GM18511 (cell line): Measurements from ENCODE around the gene SRGAP3.
"Not testable (repeated sequence)": the region's sequence is repeated elsewhere in the genome, so short reads cannot be mapped to it uniquely, and the experiment has no call there.

Experiments
- ATAC-seq: cut with Tn5 transposase; IDR thresholded peaks from one replicate; pipeline ENCODE4 v1.9.1; 2021; ENCODE audit warnings: mild to moderate bottlenecking, moderate library complexity; ENCODE audit not compliant: unreplicated experiment

Gene SRGAP3

DNA sequence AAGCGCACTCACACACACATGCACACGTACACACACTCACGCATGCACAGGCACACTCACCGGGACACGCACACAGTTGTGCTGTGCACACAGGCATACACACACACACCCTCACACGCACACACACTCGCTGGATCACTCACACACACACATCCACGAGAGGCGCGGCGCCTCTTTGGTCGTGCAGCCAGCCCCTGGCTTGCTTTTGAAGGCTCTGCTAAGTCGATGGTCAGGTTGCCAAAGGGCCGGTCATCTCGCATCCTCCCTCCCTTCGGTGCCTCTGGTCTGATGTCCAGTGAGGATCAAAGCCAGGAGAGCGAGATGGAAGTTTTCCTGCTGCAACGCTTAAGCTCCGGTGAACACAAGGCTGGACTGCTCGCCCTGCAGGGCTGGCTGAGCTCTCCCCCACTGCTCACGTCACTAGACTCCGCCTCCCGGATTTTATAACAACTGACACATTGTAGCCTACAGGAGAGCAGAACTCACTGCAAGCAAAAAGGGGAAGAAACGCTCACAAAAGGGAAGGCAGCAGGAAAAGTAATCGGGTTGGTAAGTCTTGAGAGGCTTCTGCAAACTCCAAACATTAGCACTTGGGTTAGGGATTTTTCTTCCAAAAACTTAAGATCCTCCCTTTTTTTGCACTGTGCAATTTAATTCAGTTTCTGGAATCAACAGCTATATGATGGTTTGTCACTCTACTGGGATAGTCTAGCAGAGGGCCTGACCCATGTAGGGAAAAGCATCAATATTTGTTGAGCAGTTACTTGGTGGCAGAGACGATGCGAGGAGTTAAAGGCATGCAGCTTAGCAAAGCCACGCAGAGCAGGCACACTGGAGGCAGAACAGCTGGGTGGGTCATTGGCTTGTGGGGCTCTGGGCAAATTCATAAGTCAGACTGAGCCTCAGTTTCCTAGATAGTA lies at the start of gene SRGAP3:
Gene SRGAP3 (minus strand): TSS at position 374 of the 920 bp plus-strand sequence. CDS start 695 bp downstream, outside the sequence.
- ATAC-seq: peak; percentile 100

- ATAC-seq: no peak
Observed at GRCh38 chr3:9298236-9298635, 48.8 kb upstream of the SRGAP3 start.

- ATAC-seq: no peak
Observed at GRCh38 chr3:9296241-9296640, 46.8 kb upstream of the SRGAP3 start.

DNA sequence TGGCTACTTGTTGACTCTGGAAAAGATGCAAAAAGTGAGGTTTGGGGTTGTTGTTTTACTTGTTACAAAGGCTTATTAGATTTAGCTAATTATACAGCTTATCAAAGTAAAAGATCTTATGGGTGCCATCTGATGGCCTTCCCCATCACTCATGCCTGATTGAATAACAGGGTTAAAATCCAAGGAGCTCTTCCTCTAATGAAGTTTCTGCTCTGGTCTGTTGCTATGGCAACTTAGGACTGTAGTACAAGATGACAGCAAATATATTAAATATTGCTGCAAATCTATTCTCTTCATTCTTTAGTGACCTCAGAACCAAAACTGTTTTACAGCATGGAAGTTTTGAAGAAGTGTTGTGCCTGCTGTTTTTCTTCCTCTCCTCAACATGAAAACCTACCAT lies 45.6 kb upstream of the SRGAP3 start:
- ATAC-seq: no peak

GRCh38 chr3:9293953-9294352 lies 44.5 kb upstream of the SRGAP3 start:
- ATAC-seq: not testable (repeated sequence)

GRCh38 chr3:9293076-9293475 lies 43.6 kb upstream of the SRGAP3 start:
- ATAC-seq: no peak

GRCh38 chr3:9292516-9292915 lies 43.1 kb upstream of the SRGAP3 start:
- no peak for ATAC-seq

- ATAC-seq: no peak
Observed at GRCh38 chr3:9291821-9292410, 42.5 kb upstream of the SRGAP3 start.

DNA sequence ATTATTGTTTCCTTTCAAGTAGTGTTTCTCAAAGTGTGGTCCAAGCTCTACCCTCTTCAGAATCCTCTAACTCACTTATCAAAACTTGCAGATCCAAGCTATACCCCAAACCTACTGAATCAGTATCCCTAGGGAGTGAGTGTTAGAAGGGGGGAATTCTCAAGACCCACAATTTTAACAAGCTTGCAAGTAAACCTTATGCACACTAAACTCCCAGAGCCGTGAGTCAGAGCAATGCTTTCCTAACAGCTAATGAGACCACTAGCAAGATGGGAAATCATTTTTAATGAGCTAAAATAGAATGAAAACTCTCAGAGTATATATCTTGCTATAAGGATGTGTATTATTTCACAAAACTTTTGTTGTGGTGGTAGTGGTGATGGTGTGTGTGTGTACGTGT lies 41.1 kb upstream of the SRGAP3 start:
- ATAC-seq: no peak

GRCh38 chr3:9281533-9281932 lies 32.1 kb upstream of the SRGAP3 start:
- not testable (repeated sequence) for ATAC-seq

- ATAC-seq: no peak
Observed at GRCh38 chr3:9280451-9281219, 31.2 kb upstream of the SRGAP3 start.

DNA sequence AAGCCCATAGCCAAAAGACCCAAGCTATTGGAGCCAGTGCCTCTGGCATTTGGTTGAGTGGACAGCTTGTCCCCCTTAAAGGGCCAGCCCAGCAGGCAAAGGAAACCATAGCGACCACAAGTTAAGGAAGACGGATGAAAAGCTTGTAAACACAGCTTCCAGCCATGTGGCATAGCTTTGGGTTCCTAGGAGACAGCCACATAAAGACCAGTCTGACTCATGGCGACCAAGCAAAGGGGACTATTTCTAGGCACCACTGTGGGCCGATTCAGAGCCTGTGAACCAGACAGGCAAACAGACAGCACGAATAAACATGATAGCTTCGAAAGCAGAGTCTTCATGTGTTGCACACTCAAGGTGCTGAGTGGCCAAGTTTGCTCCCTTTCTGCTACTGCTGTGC lies 30.5 kb upstream of the SRGAP3 start:
- ATAC-seq: no peak

GRCh38 chr3:9278498-9278897 lies 29.1 kb upstream of the SRGAP3 start:
- ATAC-seq: no peak

- ATAC-seq: no peak
Observed at GRCh38 chr3:9278085-9278484, 28.6 kb upstream of the SRGAP3 start.

GRCh38 chr3:9276761-9277370 lies 27.4 kb upstream of the SRGAP3 start:
- ATAC-seq: no peak

GRCh38 chr3:9271903-9272302 lies 22.5 kb upstream of the SRGAP3 start:
- ATAC-seq: no peak

GRCh38 chr3:9270704-9271103 lies 21.3 kb upstream of the SRGAP3 start:
- no peak for ATAC-seq

GRCh38 chr3:9266716-9267115 lies 17.3 kb upstream of the SRGAP3 start:
- ATAC-seq: no peak

GRCh38 chr3:9260305-9260704 lies 10.9 kb upstream of the SRGAP3 start:
- no peak for ATAC-seq

DNA sequence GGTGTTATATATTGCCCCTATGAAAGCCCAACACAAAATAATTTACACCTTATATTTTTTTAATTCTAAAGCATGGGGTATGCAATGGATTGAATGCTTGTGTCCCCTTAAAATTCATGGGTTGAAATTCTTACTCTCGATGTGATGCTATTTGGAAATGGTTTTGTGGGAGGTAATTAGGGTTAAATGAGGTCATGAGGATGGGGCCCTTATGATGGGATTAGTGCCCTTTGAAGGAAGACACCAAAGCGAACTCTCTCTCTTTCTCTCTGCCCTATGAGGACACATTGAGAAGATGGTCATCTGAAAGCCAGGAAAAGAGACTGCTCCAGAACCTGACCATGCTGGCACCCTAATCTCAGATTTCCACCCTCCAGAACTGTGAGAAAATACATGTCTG lies 7.6 kb upstream of the SRGAP3 start:
- no peak for ATAC-seq

DNA sequence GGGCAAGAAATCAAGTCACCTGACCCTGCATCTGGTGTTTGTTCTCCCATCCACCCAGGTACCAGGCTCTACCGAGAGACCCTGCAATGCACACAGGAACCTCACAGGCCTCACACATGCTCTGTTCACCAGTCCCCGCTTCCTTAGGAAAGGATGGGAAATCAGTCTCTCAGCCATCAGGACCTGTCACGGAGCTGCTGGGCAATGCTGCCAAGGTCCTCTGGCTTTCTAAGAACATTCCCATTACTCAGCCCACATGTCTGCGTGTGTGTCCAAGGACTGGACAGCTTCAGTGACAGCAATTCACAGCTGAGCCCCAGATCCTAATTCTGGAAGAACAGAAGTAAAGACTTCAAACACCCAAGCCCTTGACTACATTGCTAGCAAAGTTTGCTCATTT lies 6.5 kb upstream of the SRGAP3 start:
- ATAC-seq: no peak
